HG02981 (cell line): ENCODE data around the gene ITGB5.

Experiments used
- ATAC-seq: cut with Tn5 transposase; IDR thresholded peaks from one replicate; pipeline ENCODE4 v1.9.1; 2021; ENCODE audit warnings: mild to moderate bottlenecking, moderate library complexity; ENCODE audit not compliant: unreplicated experiment

ITGB5 gene

GRCh38 chr3:124817079-124817478 lies 70.1 kb downstream of the ITGB5 start:
- no peak for ATAC-seq

- ATAC-seq: no peak
Measured at GRCh38 chr3:124816206-124816605, 71.0 kb downstream of the ITGB5 start.

GRCh38 chr3:124815781-124816180 lies 71.4 kb downstream of the ITGB5 start:
- ATAC-seq: no peak

- ATAC-seq: no peak
Measured at GRCh38 chr3:124814620-124815421, 72.3 kb downstream of the ITGB5 start.

- no peak for ATAC-seq
Measured at GRCh38 chr3:124813541-124813940, 73.6 kb downstream of the ITGB5 start.

GRCh38 chr3:124812291-124813265 lies 74.6 kb downstream of the ITGB5 start:
- ATAC-seq: no peak

GRCh38 chr3:124811436-124811835 lies 75.7 kb downstream of the ITGB5 start:
- no peak for ATAC-seq

- ATAC-seq: no peak
Measured at GRCh38 chr3:124810970-124811369, 76.2 kb downstream of the ITGB5 start.

- no peak for ATAC-seq
Measured at GRCh38 chr3:124809039-124809438, 78.1 kb downstream of the ITGB5 start.

GRCh38 chr3:124805671-124806070 lies 81.5 kb downstream of the ITGB5 start:
- ATAC-seq: no peak

- ATAC-seq: no peak
Measured at GRCh38 chr3:124804875-124805274, 82.3 kb downstream of the ITGB5 start.

GRCh38 chr3:124802702-124803101 lies 84.5 kb downstream of the ITGB5 start:
- ATAC-seq: no peak

- no peak for ATAC-seq
Measured at GRCh38 chr3:124802061-124802698, 85.0 kb downstream of the ITGB5 start.

- no peak for ATAC-seq
Measured at GRCh38 chr3:124800511-124801258, 86.5 kb downstream of the ITGB5 start.

- ATAC-seq: no peak
Measured at GRCh38 chr3:124800076-124800475, 87.1 kb downstream of the ITGB5 start.

GRCh38 chr3:124799676-124800075 lies 87.5 kb downstream of the ITGB5 start:
- no peak for ATAC-seq

- no peak for ATAC-seq
Measured at GRCh38 chr3:124797426-124797945, 89.7 kb downstream of the ITGB5 start.

GRCh38 chr3:124796477-124796876 lies 90.7 kb downstream of the ITGB5 start:
- no peak for ATAC-seq

GRCh38 chr3:124793054-124793739 lies 94.0 kb downstream of the ITGB5 start:
- ATAC-seq: no peak
